DMS79 treated with DMSO at 0.1 percent for 48 hours (cell line): ENCODE results near the gene TUBD1.
"Not testable (repeated sequence)": the region's sequence is repeated elsewhere in the genome, so short reads cannot be mapped to it uniquely, and the experiment has no call there.

ENCODE experiments used
- DNase-seq: peaks from one replicate; lab custom pipeline; 2025; lab: John Stamatoyannopoulos, UW

TUBD1 gene

GRCh38 chr17:59874376-59874775 lies 18.4 kb downstream of the TUBD1 start:
- no peak for DNase-seq

- DNase-seq: not testable (repeated sequence)
Observed at GRCh38 chr17:59873414-59873813, 19.3 kb downstream of the TUBD1 start.

DNA sequence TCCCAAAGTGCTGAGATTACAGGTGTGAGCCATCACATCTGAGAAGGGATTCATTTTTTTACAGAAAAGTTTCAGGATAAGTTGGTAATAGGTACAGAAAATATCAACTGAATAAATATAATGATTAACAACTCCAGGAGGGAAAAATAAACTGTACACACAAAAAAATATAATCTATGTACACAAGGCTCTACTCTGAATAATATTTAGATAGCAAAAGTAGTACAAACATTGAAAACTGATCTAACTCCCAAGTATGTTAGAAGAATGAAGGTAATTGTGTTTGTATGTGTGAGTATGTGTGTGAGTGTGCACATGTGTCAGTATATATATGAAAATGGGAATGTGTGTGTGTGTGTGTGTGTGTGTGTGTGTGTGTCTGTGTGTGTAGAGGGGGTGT lies 20.4 kb downstream of the TUBD1 start:
- DNase-seq: no peak

DNA sequence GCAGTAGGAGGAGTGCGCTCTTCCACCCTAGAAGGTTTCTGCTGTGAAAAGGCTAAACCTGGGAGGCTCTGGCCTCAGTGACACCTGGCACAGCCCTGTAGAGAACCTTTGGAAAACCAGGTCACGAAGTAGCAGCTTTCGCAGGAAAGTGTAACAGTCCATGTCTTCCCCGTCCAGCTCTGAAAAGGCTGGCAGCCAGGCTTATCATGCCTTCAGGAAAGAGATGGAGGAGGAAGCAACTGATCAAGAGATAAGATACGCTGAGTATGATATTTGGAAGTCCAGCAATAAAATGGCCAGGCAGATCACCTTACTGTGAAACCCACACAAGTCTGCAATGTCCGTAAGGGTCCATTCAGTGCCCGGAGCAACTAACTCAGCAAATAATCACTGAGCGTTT lies 22.3 kb downstream of the TUBD1 start:
- DNase-seq: no peak

GRCh38 chr17:59869941-59870218 lies 22.9 kb downstream of the TUBD1 start:
- DNase-seq: no peak

DNA sequence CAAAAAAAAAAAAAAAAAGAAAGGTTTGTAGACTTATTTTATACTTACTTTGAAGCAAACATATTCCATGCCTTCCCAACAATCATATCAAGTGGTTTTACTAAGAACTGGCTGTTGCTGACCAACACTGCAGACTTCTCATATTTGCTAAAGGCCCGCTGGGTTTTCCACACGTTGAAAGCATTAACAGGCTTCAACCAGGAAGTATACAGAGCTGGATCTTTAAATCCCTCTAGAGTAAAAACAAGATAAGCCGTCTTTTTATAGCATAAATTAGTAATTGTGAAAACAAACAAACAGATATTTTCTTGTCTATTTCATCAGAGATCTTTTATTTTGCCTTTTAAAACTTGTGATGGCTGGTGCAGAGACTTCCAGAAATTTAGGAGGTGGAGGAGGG lies 29.1 kb downstream of the TUBD1 start:
- DNase-seq: no peak

GRCh38 chr17:59859444-59860025 lies 33.2 kb downstream of the TUBD1 start:
- DNase-seq: no peak

- DNase-seq: no peak
Observed at GRCh38 chr17:59858932-59859331, 33.8 kb downstream of the TUBD1 start.

GRCh38 chr17:59858167-59858816 lies 34.5 kb downstream of the TUBD1 start:
- no peak for DNase-seq

DNA sequence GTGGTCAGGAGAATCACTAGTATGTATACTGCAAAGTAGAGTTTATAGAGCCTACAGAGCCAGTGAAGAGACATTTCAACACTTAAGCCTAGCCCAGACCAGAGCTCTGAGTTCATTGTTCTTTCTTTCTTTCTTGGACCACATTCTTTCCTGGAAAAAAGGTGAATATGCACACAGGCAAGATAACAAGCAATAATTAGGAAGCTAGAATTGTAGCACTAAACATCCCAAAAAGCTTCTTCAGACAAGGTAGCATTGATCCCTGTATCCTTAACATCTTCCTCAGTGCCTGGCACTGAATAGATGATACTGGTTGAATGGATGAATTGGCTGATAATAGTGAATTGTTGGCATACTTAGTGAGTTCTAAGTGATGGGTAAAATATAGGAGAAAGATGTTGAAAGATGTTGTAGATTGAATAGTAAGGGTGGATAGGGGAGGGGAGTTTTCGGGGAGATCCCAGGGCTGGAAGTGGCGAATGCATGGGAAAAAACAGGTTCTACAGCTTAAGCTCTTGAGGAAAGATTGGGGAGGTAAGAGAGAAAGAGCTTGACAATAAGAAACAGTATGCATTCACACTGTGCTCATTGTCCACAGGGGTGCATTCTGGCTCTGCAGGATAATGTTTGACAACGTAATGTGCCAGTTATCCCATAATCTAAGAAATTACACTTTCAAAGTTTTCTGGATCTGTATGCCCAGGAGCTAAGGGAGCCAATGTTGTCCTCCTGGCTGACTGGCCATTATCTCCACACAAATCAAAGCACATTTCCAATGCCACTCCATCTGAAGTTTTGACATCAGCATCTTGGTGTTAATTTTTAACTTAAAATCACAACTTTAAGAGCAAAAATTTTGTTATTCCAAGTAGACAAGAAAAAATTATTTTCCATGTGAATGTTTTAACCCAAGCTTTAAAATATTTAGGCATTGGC lies 35.6 kb downstream of the TUBD1 start:
- DNase-seq: no peak

DNA sequence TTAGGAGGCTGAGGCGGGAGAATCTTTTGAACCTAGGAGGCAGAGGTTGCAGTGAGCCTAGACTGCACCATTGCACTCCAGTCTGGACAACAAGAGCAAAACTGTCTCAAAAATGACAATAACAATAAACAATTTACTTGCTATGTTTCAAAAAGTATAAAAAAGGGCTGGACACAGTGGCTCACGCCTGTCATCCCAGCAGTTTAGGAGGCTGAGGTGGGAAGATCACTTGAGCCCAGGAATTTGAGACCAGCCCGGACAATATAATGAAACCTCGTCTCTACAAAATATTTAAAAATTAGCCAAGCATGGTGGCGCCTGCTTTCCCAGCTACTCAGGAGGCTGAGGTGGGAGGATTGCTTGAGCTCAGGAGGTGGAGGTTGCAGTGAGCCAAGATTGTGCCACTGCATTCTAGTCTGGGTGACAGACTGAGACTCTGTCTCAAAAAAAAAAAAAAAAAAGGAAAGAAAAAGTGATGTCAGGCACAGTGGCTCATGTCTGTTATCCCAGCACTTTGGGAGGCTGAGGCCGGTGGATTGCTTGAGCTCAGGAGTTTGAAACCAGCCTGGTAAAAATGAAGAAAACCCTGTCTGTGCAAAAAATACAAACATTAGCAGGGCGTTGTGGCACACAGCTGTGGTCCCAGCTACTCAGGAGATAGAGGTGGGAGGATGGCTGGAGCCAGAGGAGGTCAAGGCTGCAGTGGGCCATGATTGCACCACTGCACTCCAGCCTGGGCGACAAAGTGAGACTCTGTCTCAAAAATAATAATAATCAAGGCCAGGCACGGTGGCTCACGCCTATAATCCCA lies 38.6 kb downstream of the TUBD1 start:
- DNase-seq: not testable (repeated sequence)

- no peak for DNase-seq
Observed at GRCh38 chr17:59853168-59853918, 39.4 kb downstream of the TUBD1 start.

- not testable (repeated sequence) for DNase-seq
Observed at GRCh38 chr17:59852847-59853167, 39.9 kb downstream of the TUBD1 start.

DNA sequence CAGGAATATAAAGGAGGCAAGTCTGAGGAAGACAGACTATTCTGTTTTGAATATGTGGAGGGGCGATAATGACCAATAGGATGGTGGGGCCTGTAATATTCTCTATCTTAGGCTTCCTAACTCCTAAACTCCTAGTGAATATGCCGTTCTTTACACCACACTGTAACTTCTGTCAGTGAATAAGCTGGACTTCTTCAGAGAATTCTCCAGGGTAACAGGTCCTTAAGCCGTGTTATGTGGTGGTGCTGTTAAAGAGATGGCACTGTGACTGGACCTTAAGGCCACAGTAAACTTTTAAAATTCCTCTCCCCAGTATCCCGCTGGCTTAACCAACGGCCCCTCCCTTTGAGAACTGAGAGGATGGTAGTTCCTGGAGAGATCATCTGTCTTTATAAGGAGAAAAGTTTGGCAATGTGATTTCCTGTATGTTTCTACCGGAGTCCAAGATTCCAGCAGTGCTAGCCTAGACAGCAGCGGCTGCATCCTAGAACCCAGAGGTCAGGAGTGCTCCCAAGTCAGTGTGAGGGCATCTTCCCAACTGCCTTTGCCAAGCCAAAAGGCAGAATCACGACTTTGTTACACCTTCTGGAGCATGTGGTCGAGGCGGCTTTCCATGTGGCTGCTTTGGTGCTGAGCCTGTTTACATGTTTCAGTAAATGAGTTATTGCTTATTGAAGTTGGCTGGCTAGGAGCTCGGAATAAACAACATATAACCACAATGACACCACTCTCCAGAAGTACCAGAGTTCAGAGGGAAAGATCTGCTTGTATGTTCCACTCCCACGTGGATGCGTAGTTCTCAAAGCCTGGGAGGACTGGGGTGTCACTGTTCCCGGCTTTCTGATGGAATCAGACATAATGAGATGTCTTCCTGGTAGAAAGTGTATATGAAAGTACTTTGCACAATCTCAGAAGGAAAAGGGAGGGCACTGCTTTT lies 41.0 kb downstream of the TUBD1 start:
- DNase-seq: no peak

- not testable (repeated sequence) for DNase-seq
Observed at GRCh38 chr17:59850311-59850710, 42.4 kb downstream of the TUBD1 start.

- no peak for DNase-seq
Observed at GRCh38 chr17:59848778-59849177, 44.0 kb downstream of the TUBD1 start.

- DNase-seq: no peak
Observed at GRCh38 chr17:59848385-59848668, 44.4 kb downstream of the TUBD1 start.

DNA sequence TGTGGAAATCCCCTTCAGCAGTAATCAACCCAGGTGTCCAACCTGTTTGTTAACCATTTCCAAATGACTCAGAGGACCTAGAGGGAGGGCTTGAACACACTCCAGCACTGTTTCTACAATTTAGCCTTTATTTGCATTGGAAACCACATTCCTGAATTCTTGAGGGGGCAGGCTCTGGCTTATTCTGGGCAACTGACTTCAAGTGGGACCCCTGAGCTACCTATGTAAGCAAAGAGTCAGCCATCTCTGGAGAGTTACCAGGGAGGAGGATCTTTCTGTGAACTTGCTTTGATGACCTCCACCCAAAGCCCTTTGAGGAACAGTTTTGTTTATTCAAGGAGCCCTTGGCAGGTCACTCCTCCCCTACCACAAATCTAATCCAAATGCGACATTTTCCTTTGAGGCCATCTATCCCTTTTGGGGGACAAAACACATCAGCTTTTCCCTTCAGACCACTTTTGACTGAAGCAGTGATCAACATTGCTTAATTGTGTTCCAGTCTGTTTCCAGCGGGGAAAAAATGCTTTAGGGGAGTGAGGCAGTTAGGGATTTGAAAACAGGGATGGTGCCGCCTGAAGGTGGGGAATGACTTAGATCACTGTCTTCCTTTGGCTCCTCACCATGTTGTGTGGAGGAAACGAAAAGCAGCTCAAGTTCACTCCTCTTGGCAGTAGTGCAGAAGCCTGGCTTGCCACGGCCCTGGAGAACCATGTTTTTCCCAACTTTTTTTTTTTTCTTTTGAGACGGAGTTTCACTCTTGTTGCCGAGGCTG lies 46.2 kb downstream of the TUBD1 start:
- no peak for DNase-seq

GRCh38 chr17:59845595-59846393 lies 46.9 kb downstream of the TUBD1 start:
- DNase-seq: no peak
